ENCODE results near the gene AGPAT3.
A peak's percentile ranks its signal among the peaks of the same experiment; 100 is the strongest.

AGPAT3 gene

DNA sequence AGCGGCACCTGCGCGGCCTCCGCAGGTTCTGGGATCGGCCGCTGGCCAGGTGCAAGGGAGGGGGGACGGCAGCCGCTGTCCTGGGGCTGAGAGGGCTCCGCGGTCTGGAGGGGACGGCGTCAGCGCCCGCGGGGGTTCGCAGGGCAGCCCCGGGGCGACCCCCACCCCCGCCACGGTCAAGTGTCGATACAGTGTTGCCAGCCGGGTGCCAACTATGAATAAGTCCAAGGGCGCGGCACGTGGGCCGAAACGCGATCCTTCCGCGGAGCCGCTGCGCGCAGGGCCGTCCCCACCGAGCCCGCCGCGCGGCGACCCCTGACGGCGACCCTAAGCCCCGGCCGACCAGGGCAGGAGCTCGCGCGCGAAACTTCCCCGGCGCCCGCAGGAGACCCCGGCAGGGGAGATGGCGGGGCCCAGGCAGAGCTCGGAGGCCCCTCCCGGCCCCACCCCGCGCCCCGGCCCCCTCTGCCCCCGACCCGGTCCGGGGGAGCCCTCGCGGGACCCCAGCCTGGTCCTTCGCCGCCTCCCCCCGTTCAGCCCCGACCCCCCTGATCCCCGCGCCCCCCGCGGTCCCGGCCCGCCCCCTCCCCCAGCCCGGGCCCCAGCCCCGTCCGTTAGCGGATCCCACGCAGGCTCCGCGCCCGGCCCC lies 586 bp upstream of the AGPAT3 start:
- DNase-seq (ENCODE audit: low read depth): no peak

GRCh38 chr21:43865540-43866259 lies 677 bp downstream of the AGPAT3 start:
- DNase-seq (ENCODE audit: low read depth): no peak

- DNase-seq (ENCODE audit: low read depth): peak; percentile 35
Measured at GRCh38 chr21:43866260-43866629, 1.2 kb downstream of the AGPAT3 start.

DNA sequence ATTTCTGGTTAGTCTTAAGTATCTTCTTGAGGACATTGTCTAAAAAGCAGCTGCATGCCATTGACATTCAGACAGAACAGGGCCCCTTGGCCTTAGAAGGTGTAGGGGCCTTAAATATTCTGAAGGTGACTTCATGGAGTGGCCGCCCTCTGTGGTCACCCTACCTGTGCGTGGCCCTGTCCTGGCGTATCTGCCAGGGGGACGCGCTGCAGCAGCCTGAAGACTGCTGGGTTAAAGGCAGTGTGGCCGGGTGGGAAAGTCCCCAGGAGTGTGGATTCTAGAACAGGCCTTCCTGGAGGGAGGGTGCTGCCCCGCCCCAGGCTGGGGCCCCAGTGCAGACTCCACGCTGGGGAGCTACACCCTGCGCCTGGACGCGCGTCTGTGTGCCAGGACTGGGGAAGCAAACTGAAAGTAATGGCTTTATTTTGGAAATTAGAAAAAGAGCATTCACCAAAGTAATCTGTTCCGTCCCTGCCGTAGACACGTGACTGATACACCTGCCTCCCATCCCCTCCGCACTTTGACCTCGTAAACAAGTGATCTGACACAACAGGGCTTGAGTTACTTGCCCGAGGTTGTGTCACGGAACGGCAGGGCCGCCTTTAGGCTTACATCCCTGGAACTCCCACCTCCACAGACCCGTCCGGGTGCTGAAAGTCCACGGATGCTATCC lies 1.8 kb downstream of the AGPAT3 start:
- DNase-seq (ENCODE audit: low read depth): no peak

GRCh38 chr21:43867332-43867703 lies 2.3 kb downstream of the AGPAT3 start:
- no peak for DNase-seq (ENCODE audit: low read depth)

DNA sequence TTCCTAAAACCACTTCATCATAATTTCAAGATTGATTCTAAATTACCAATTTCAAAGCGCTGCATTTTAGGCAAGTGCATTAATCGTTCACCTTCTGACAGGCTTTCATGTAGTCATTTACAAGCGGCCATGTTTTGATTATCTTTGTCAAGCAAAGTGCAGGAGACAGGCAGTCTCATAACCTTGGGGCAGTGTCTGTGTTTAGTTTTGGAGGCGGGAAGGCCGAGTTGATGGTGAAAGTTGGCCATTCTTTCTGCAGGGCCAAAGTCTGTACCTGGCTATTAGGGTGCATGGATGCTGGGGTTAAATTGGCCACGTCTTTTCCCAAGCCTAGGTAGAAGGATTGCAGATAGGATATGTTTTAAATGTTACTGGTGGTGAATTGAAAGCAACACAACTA lies 2.9 kb downstream of the AGPAT3 start:
- DNase-seq (ENCODE audit: low read depth): no peak

- no peak for DNase-seq (ENCODE audit: low read depth)
Measured at GRCh38 chr21:43868461-43868860, 3.4 kb downstream of the AGPAT3 start.

- DNase-seq (ENCODE audit: low read depth): no peak
Measured at GRCh38 chr21:43869486-43870325, 4.7 kb downstream of the AGPAT3 start.

DNA sequence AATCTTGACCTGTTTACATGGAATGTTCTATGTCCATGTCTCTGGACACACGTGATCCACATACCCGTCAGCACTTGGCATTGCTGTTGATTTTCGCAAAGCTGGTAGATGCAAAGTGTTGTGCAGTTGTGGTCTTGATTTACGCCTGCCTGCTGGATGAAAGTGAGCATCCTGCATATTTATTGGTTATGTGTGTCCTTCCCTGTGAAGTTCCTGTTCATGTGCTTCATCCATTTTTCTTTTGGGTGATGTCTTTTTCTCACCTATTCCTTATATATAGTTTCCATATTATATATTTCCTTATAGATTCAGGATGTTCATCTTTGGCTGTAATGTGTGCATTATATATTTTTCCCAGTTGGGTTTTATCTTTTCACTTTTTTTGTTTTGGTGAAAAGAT lies 6.5 kb downstream of the AGPAT3 start:
- DNase-seq (ENCODE audit: low read depth): no peak

DNA sequence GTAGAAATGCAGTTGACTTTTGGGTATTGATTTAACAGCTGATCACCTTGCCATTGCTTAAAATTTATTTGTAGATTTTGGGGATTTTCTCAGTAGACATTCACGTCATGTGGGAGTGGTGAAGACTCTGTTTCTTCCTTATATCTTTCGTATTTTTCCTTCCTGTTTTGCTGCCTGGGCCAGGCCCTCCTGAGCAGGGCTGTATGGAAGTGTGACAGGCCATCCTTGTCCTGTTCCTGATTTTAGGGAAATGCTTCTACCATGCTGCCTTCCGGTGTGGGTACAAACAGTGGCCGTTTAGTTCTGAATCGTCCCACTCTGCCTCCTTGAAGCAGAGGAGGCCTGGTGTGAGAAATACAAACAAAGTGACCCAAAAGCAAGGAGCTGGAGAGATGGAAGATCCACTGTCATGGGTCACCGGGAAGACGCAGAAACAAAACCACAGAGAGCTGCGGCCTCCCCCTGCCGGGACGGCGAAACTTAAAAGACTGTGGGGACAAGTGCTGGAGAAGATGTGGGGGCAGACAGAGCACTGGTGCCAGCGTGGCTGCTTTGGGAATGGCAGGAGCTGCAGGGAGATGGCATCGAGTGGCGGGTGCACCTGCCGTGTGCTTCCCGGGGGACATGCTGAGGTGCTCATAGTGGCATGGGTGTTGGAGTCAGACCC lies 7.6 kb downstream of the AGPAT3 start:
- no peak for DNase-seq (ENCODE audit: low read depth)

DNA sequence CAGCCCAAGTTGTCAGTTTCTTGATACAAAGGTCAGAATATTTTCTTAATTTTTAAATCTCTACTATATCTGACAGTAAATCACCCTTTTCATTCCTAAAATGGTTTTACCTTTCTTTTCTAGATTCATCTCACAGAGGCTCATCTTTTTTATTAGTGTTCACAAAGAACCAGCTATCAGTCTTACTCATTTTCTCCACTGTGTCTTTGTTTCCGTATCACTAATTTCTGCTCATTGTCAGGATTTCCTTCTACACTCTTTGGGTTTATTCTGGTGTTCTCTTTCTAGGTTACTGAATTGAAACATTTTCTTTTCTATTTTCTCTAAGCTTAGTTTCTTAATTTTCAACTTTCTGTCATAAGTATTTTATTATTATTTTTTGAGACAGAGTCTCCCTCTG lies 8.7 kb downstream of the AGPAT3 start:
- no peak for DNase-seq (ENCODE audit: low read depth)

DNA sequence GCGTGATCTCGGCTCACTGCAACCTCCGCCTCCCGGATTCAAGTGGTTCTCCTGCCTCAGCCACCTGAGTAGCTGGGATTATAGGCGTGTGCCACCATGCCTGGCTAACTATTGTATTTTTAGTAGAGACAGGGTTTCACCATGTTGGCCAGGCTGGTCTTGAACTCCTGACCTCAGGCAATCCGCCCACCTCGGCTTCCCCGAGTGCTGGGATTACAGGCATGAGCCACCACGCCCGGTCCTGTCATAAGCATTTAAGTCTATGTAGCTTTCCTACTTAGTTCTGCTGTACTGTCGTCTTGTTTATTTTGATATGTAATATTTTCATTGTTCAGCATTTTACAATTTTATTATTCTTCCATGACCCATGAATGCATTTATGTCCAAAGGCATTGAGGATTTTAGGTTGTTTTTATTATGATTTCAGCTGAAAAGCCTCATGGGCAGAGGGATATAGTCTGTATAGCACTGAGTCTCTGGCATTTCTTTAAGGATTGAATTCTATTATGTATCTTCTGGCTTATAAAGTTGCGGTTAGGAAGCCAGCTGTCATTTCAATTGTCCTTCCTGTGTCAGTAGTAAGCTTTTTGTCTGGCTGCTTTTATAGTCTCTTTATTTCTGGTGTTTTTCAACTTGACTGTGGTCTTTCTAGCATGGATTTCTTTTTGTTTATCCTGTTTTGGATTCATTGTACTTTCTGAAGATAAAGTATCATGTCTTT lies 9.2 kb downstream of the AGPAT3 start:
- no peak for DNase-seq (ENCODE audit: low read depth)

- no peak for DNase-seq (ENCODE audit: low read depth)
Measured at GRCh38 chr21:43876605-43877004, 11.6 kb downstream of the AGPAT3 start.

- DNase-seq (ENCODE audit: low read depth): no peak
Measured at GRCh38 chr21:43877936-43878575, 13.0 kb downstream of the AGPAT3 start.

GRCh38 chr21:43879348-43880110 lies 14.5 kb downstream of the AGPAT3 start:
- no peak for DNase-seq (ENCODE audit: low read depth)

DNA sequence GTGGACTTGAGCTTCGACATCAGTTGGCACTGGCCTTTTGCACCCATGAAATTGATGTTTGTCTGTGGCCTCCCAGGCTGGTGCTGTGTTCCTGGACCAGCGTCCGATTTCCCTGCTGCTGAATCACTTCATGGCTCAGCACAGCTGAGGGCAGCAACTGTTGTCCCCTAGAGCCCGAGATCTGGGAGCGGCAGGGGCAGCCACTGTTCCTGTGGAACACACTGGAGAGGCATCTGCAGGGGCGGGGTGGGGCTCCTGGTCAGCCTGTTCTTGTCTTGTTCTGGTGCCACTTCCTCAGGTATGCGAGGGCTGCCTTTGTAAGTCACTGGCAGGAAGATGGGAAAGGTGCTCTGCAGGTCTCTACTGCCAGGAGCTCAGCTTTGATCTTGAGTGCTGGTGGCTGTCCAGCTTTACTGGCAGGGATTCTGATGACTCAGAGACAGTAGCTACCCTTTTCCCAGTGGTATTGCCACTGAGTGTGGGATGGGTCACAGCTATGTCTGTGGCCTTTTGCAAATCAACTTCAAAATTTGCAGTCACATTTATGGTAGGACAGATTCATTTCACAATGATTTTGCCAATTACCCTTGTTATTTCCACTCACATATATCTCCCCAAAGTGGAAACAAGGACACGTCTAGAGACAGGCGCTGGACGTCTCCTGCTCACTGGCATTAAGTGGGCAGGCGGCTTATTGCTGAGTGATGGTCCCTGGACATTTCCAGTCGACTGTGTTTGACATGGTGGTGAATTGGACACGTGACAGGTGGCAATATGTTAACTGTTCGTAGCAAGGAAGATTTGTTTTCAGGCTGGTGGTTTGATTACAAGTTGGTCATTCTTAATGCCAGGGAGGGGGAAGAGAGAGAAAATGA lies 15.3 kb downstream of the AGPAT3 start:
- no peak for DNase-seq (ENCODE audit: low read depth)

- DNase-seq (ENCODE audit: low read depth): no peak
Measured at GRCh38 chr21:43881283-43881682, 16.3 kb downstream of the AGPAT3 start.

DNA sequence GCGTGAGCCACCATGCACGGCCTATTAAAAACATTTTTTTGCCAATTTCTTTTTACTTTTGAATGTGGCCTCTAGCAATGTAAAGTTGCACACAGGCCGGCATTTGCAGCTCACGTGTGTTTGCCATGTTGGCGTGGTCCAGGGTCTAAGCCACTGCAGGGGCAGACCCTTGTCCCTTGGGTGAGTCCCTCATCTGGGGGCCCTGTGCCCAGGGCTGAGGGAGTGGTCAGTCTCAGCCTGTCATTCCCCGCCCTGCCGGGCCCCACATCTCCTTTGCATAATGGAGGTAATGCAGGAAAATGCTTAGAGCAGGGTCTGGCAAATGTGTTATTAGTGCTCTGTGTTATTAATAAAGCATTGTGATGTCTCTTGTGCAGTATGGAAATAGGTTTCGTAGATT lies 16.9 kb downstream of the AGPAT3 start:
- no peak for DNase-seq (ENCODE audit: low read depth)

- DNase-seq (ENCODE audit: low read depth): no peak
Measured at GRCh38 chr21:43882952-43883545, 18.0 kb downstream of the AGPAT3 start.

All from stromal cell of bone marrow (primary cell).